Natural killer cell (primary cell): ENCODE measurements around the gene UBE2C. TPM values are rescaled to one million over a fixed set of nuclear protein-coding genes. Genes with fewer than 3 reads are reported as not detected.

ENCODE experiments used
- ATAC-seq, 3 donors: fragments of 150-1000 bp in 2 of 3; fragments of 200-7000 bp in 1 of 3; cut with Tn5 transposase; 1 replicate in 1 of 3; 2 replicates in 2 of 3; pipeline ENCODE4 v1.10.0; 2021; ENCODE audit warnings: mild to moderate bottlenecking in 2 of 3, moderate library complexity in 2 of 3
- DNase-seq, 2 donors: peaks; one replicate each; pipeline versions ENCODE4 v3.0.0 to v3.0.0-alpha.2; 2013 to 2021; ENCODE audit warnings: mixed read lengths in 1 of 2
- H3K27ac ChIP-seq: one replicate; pipeline ENCODE4 v1.5.1; 2013; ENCODE audit warnings: mild to moderate bottlenecking, low read length
- H3K27me3 ChIP-seq: one replicate; pipeline ENCODE4 v1.6.1; 2013; ENCODE audit warnings: low read length; ENCODE audit not compliant: control insufficient read depth, insufficient read depth
- H3K36me3 ChIP-seq: one replicate; pipeline ENCODE4 v1.6.1; 2013; ENCODE audit warnings: low read length; ENCODE audit not compliant: control insufficient read depth, insufficient read depth
- H3K4me1 ChIP-seq: one replicate; pipeline ENCODE4 v1.6.1; 2013; ENCODE audit warnings: low read length; ENCODE audit not compliant: control insufficient read depth, insufficient read depth
- H3K4me3 ChIP-seq: one replicate; pipeline ENCODE4 v1.5.1; 2013; ENCODE audit warnings: low read length
- H3K9me3 ChIP-seq: one replicate; pipeline ENCODE4 v1.6.1; 2013; ENCODE audit warnings: low read length; ENCODE audit not compliant: control insufficient read depth, insufficient read depth
- H3K27ac Mint-ChIP-seq, 2 donors: one replicate each; pipeline ENCODE4 v1.8.0; 2022; ENCODE audit warnings: mild to moderate bottlenecking in 2 of 2, mixed read lengths in 2 of 2, moderate library complexity in 1 of 2
- H3K27me3 Mint-ChIP-seq, 2 donors: one replicate each; pipeline ENCODE4 v1.8.0; 2022; ENCODE audit warnings: low read depth in 2 of 2, mixed read lengths in 2 of 2
- H3K36me3 Mint-ChIP-seq: one replicate; pipeline ENCODE4 v1.8.0; 2022; ENCODE audit warnings: mixed read lengths
- H3K4me1 Mint-ChIP-seq, 2 donors: one replicate each; pipeline ENCODE4 v1.8.0; 2022; ENCODE audit warnings: mixed read lengths in 2 of 2
- H3K4me3 Mint-ChIP-seq: one replicate; pipeline ENCODE4 v1.8.0; 2022; ENCODE audit warnings: mild to moderate bottlenecking, moderate library complexity, mixed read lengths
- H3K9me3 Mint-ChIP-seq, 2 donors: one replicate each; pipeline ENCODE4 v1.8.0; 2022; ENCODE audit warnings: mixed read lengths in 2 of 2
- CTCF ChIP-seq: fragments of 200-600 bp; IDR thresholded peaks from one replicate; pipeline ENCODE4 v1.8.0; 2022; ENCODE audit warnings: antibody characterized with exemption
- WGBS: methylation state at CpG from one replicate; pipeline ENCODE4 v1.1.7; 2013; ENCODE audit warnings: missing lambda C conversion rate; ENCODE audit not compliant: insufficient coverage; 5-methylcytosine and 5-hydroxymethylcytosine counted together
- intact Hi-C: fragments of 100-400 bp; cut with micrococcal nuclease; formaldehyde crosslinking; loops from one replicate; pipeline ENCODE4 v1.14.2; 2022
- total RNA-seq, 4 donors: library from RNA; stranded (reverse); fragments of 120-200 nt in 1 of 4; gene quantifications; one replicate each; pipeline versions ENCODE4 v1.2.3 to v1.2.4, GENCODE V29; 2013 to 2022

The UBE2C gene
- total RNA-seq, 3 donors from 2014 or later (not counting 1 experiment from before 2014, with no cell fraction given): 0.54 to 3.2 TPM; not detected in 1

- no peaks in the 10 kb centered on the region for H3K36me3 Mint-ChIP-seq
- no peak for DNase-seq
- no peaks in the 10 kb centered on the region for H3K9me3 ChIP-seq
- TF ChIP-seq CTCF: no peak
- H3K9me3 Mint-ChIP-seq: no peaks in the 10 kb centered on the region
- H3K27ac Mint-ChIP-seq: no peak overlapping the region
- 72% methylated on average over 7 of the region's 7 CpGs for WGBS
- intact Hi-C loops: no loop called here
- no peak for ATAC-seq
- peaks cover 38 to 53% of the 10 kb centered on the region in 2 donors for H3K4me1 Mint-ChIP-seq
- peak overlapping the region; percentile 33 for H3K4me3 Mint-ChIP-seq
- no peak overlapping the region for H3K4me3 ChIP-seq
- no peaks in the 10 kb centered on the region for H3K27me3 ChIP-seq
- no peak overlapping the region for H3K27ac ChIP-seq
- H3K27me3 Mint-ChIP-seq: no peaks in the 10 kb centered on the region
- H3K4me1 ChIP-seq: peaks cover 24% of the 10 kb centered on the region
- no peaks in the 10 kb centered on the region for H3K36me3 ChIP-seq
Observed at GRCh38 chr20:45860560-45861220, 48.2 kb downstream of the UBE2C start.

- ATAC-seq: no peak
- WGBS: 93% methylated on average over 7 of the region's 7 CpGs
- Histone ChIP-seq H3K36me3 (no peaks in the 10 kb centered on the region), H3K4me3 (no peak overlapping the region), H3K9me3 (no peaks in the 10 kb centered on the region), H3K27ac (no peak overlapping the region), H3K4me1 (peaks cover 16% of the 10 kb centered on the region), H3K27me3 (no peaks in the 10 kb centered on the region)
- no peaks in the 10 kb centered on the region for H3K9me3 Mint-ChIP-seq
- no peaks in the 10 kb centered on the region for H3K27me3 Mint-ChIP-seq
- H3K4me1 Mint-ChIP-seq: peaks cover 36 to 46% of the 10 kb centered on the region in 2 donors
- DNase-seq: no peak
- H3K4me3 Mint-ChIP-seq: no peak overlapping the region
- no peak for TF ChIP-seq CTCF
- H3K36me3 Mint-ChIP-seq: no peaks in the 10 kb centered on the region
- no peak overlapping the region for H3K27ac Mint-ChIP-seq
- intact Hi-C loops: no loop called here
Observed at GRCh38 chr20:45861221-45862075, 49.0 kb downstream of the UBE2C start.

- Histone ChIP-seq H3K4me1 (no peaks in the 10 kb centered on the region), H3K4me3 (no peak overlapping the region), H3K27ac (no peak overlapping the region), H3K27me3 (no peaks in the 10 kb centered on the region), H3K9me3 (no peaks in the 10 kb centered on the region), H3K36me3 (no peaks in the 10 kb centered on the region)
- no peak overlapping the region for H3K4me3 Mint-ChIP-seq
- ATAC-seq (no peak), DNase-seq (no peak)
- H3K4me1 Mint-ChIP-seq: peaks cover 23 to 24% of the 10 kb centered on the region in 2 donors
- WGBS: 94% methylated on average over 7 of the region's 7 CpGs
- H3K36me3 Mint-ChIP-seq: no peaks in the 10 kb centered on the region
- intact Hi-C loops: no loop called here
- no peaks in the 10 kb centered on the region for H3K9me3 Mint-ChIP-seq
- H3K27ac Mint-ChIP-seq: no peak overlapping the region
- no peak for TF ChIP-seq CTCF
- H3K27me3 Mint-ChIP-seq: no peaks in the 10 kb centered on the region
Observed at GRCh38 chr20:45863543-45864470, 51.4 kb downstream of the UBE2C start.
